GM19099 (cell line): ENCODE measurements around the gene AMZ1.

ENCODE experiments used
- POLR2A ChIP-seq: IDR thresholded peaks from 3 replicates; pipeline ENCODE4 v1.6.1; 2011; ENCODE audit warnings: low read depth; ENCODE audit not compliant: insufficient read length; ENCODE audit errors: extremely low read depth

AMZ1 gene

GRCh38 chr7:2659556-2660358 is 28.2 kb upstream of the AMZ1 start:
- no peak for TF ChIP-seq POLR2A

- TF ChIP-seq POLR2A = no peak
Measured at GRCh38 chr7:2660359-2661095, 27.5 kb upstream of the AMZ1 start.

GRCh38 chr7:2661096-2661449 is 26.9 kb upstream of the AMZ1 start:
- TF ChIP-seq POLR2A = no peak

GRCh38 chr7:2661602-2662272 is 26.3 kb upstream of the AMZ1 start:
- TF ChIP-seq POLR2A = no peak

GRCh38 chr7:2662273-2663120 is 25.5 kb upstream of the AMZ1 start:
- no peak for TF ChIP-seq POLR2A

DNA sequence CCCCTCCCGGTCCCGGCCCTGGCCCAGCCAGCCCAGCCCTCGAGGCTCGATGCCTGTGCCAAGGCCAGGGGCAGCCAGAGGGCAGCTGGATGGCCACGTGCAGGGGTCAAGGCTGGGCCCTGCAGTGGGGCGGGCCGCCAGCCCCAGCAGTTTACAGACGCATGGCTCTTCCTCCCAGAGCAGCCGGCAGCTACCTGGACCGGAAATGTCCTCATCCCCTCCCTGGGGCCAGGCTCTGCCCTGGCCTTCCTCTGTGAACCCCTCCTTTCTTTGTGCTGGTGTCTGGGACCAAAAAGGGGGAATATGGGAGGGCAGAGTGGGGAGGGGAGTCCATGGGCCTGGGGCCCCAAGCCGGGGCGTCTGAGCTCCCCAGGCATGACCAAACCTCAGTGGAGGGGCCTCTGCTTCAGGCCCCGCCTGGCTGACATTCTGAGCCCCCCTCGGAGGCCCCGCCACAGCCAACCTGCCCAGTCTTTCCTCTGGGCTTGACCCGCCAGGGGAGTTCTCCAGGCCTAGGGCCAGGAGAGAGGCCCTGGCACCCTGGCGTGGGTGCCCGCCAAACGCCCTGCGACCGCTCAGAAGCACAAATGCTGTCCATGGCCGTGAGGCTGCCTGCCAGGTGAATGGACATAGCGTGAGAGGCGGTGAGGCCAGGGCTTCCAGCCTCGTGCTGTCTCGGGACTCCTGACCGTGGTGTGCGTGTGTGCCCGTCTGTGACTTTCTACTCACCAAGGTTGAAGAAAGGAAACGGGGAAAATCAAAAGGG is 24.7 kb upstream of the AMZ1 start:
- no peak for TF ChIP-seq POLR2A

GRCh38 chr7:2663960-2664359 is 24.0 kb upstream of the AMZ1 start:
- no peak for TF ChIP-seq POLR2A

GRCh38 chr7:2665359-2665791 is 22.6 kb upstream of the AMZ1 start:
- TF ChIP-seq POLR2A = no peak

GRCh38 chr7:2666155-2666554 is 21.8 kb upstream of the AMZ1 start:
- no peak for TF ChIP-seq POLR2A

- TF ChIP-seq POLR2A = no peak
Measured at GRCh38 chr7:2666588-2667250, 21.3 kb upstream of the AMZ1 start.

- TF ChIP-seq POLR2A = no peak
Measured at GRCh38 chr7:2667843-2668242, 20.2 kb upstream of the AMZ1 start.

GRCh38 chr7:2668401-2668800 is 19.6 kb upstream of the AMZ1 start:
- no peak for TF ChIP-seq POLR2A

- TF ChIP-seq POLR2A = no peak
Measured at GRCh38 chr7:2670171-2670570, 17.8 kb upstream of the AMZ1 start.
